ENCODE measurements around the gene RNF167.

DNA sequence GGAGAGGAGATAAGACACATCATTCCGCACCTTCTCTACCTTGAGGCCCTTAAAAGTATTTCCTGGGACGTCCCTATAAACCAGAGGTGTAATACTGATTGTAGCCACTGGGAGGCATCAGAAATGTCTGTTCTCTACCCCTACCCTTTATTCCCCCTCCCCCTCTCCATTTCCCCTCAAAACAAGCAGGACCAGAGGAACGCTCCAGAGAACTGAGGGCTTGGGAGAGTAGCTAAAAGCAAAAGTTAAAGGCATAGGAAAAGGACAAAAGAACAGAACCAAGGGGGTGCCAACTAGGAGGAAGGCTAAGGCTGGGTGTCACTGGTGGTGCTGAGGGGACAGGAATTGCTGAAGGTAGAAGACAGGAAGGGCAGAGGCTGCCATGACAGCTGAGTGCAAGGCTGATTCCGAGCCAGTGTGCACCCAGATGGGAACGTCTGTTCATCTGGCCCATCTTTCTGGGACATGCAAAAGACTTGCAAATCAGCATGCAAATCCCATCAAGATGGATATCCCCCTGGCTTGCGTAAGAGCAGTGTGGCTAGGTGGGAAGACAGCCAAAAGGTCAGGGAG is 40.7 kb downstream of the RNF167 start:
- TF ChIP-seq FOXP2 (optimal IDR thresholded peaks at IDR 0.05; ENCODE audit: control extremely low read depth, extremely low read length, insufficient read depth) (no peak), EZH2 (IDR thresholded peaks at IDR 0.05) (no peak), POLR2AphosphoS5 (IDR thresholded peaks at IDR 0.05; ENCODE audit: borderline replicate concordance, low read depth, low read length) (no peak)

Data from SK-N-MC (cell line).